ENCODE measurements around the gene CACNA1G.

- peak; percentile 7 to 20 for TF ChIP-seq CTCF (conservative IDR thresholded peaks at IDR 0.05 in 1 of 2, IDR thresholded peaks at IDR 0.05 in 1 of 2; ENCODE audit: low read depth in 1 of 2, low read length in 2 of 2)
- TF ChIP-seq EZH2 (IDR thresholded peaks at IDR 0.05; ENCODE audit: low read length, missing control alignments): no peak
These were observed 35.9 kb downstream of the CACNA1G start for GRCh38 chr17:50596191-50597037.

Measured in fibroblast of lung (primary cell).